Measurements from ENCODE around the gene PTPRM. TPM values are rescaled to one million over a fixed set of nuclear protein-coding genes. Genes with fewer than 3 reads are reported as not detected.
A peak's percentile ranks its signal among the peaks of the same experiment; 100 is the strongest.

Gene PTPRM
- polyA plus RNA-seq, 1 donor (not counting 4 experiments of a cell fraction or from before 2014, with no cell fraction given), result 54.5 TPM

GRCh38 chr18:7576077-7576476, 9.0 kb downstream of the PTPRM start:
- H3K9me1 ChIP-seq (ENCODE audit: control insufficient read depth, extremely low read depth, insufficient read depth, low read length), result peaks cover 2% of the 10 kb centered on the region
- H2AFZ ChIP-seq (ENCODE audit: control insufficient read depth, low read length), result no peak overlapping the region
- dilution Hi-C loops (cut with MboI; ENCODE audit: extremely low pct_ligation_motif_present, low sequenced_read_pairs), result no loop called here
- TF ChIP-seq CTCF (optimal IDR thresholded peaks at IDR 0.05 in 1 of 3, IDR thresholded peaks at IDR 0.05 in 1 of 3, conservative IDR thresholded peaks at IDR 0.05 in 1 of 3; ENCODE audit: extremely low read depth in 1 of 3, insufficient read depth in 2 of 3, low read length in 3 of 3) (no peak), EZH2 (IDR thresholded peaks at IDR 0.05; ENCODE audit: low read length) (no peak)
- no peak overlapping the region for H3K9ac ChIP-seq (ENCODE audit: control insufficient read depth, extremely low read depth, insufficient read depth, low read length)
- peak overlapping the region; percentile 64 for H3K27ac ChIP-seq (ENCODE audit: control insufficient read depth, insufficient read depth, low read length)
- H3K27me3 ChIP-seq (ENCODE audit: control insufficient read depth, extremely low read depth, insufficient read depth, low read length), result no peaks in the 10 kb centered on the region
- no peak for DNase-seq (ENCODE audit: low read depth, low spot score)
- no peaks in the 10 kb centered on the region for H4K20me1 ChIP-seq (ENCODE audit: control insufficient read depth, extremely low read depth, insufficient read depth, low read length)
- H3K4me1 ChIP-seq (ENCODE audit: control insufficient read depth, extremely low read depth, insufficient read depth, low read length), result peaks cover 30% of the 10 kb centered on the region
- H3K36me3 ChIP-seq (ENCODE audit: control insufficient read depth in 2 of 2, extremely low read depth in 1 of 2, insufficient read depth in 2 of 2, low read length in 2 of 2), result no peaks in the 10 kb centered on the region
- no peak for FAIRE-seq
- H3K79me2 ChIP-seq (ENCODE audit: control insufficient read depth, insufficient read depth, low read length), result peaks cover 24% of the 10 kb centered on the region
- H3K4me3 ChIP-seq (ENCODE audit: control insufficient read depth in 2 of 3, extremely low read depth in 1 of 3, insufficient read depth in 2 of 3, low read depth in 1 of 3, low read length in 3 of 3), result no peak overlapping the region
- H3K9me3 ChIP-seq (ENCODE audit: control insufficient read depth, low read depth, low read length), result no peaks in the 10 kb centered on the region
- peak overlapping the region; percentile 53 for H3K4me2 ChIP-seq (ENCODE audit: control insufficient read depth, extremely low read depth, insufficient read depth, low read depth, low read length)

- H3K4me3 ChIP-seq (ENCODE audit: control insufficient read depth in 2 of 3, extremely low read depth in 1 of 3, insufficient read depth in 2 of 3, low read depth in 1 of 3, low read length in 3 of 3), result no peak overlapping the region
- H3K9me1 ChIP-seq (ENCODE audit: control insufficient read depth, extremely low read depth, insufficient read depth, low read length), result peaks cover 2% of the 10 kb centered on the region
- no peaks in the 10 kb centered on the region for H3K27me3 ChIP-seq (ENCODE audit: control insufficient read depth, extremely low read depth, insufficient read depth, low read length)
- H3K27ac ChIP-seq (ENCODE audit: control insufficient read depth, insufficient read depth, low read length), result peak overlapping the region; percentile 64
- H4K20me1 ChIP-seq (ENCODE audit: control insufficient read depth, extremely low read depth, insufficient read depth, low read length), result no peaks in the 10 kb centered on the region
- peaks cover 21% of the 10 kb centered on the region for H3K79me2 ChIP-seq (ENCODE audit: control insufficient read depth, insufficient read depth, low read length)
- dilution Hi-C loops (cut with MboI; ENCODE audit: extremely low pct_ligation_motif_present, low sequenced_read_pairs), result no loop called here
- peaks cover 30% of the 10 kb centered on the region for H3K4me1 ChIP-seq (ENCODE audit: control insufficient read depth, extremely low read depth, insufficient read depth, low read length)
- peak overlapping the region; percentile 53 for H3K4me2 ChIP-seq (ENCODE audit: control insufficient read depth, extremely low read depth, insufficient read depth, low read depth, low read length)
- no peak overlapping the region for H3K9ac ChIP-seq (ENCODE audit: control insufficient read depth, extremely low read depth, insufficient read depth, low read length)
- peak overlapping the region; percentile 23 for H2AFZ ChIP-seq (ENCODE audit: control insufficient read depth, low read length)
- H3K9me3 ChIP-seq (ENCODE audit: control insufficient read depth, low read depth, low read length), result no peaks in the 10 kb centered on the region
- FAIRE-seq, result peak; percentile 84
- no peak for TF ChIP-seq EZH2 (IDR thresholded peaks at IDR 0.05; ENCODE audit: low read length)
- no peak for TF ChIP-seq CTCF (optimal IDR thresholded peaks at IDR 0.05 in 1 of 3, IDR thresholded peaks at IDR 0.05 in 1 of 3, conservative IDR thresholded peaks at IDR 0.05 in 1 of 3; ENCODE audit: extremely low read depth in 1 of 3, insufficient read depth in 2 of 3, low read length in 3 of 3)
- DNase-seq (ENCODE audit: low read depth, low spot score), result no peak
- no peaks in the 10 kb centered on the region for H3K36me3 ChIP-seq (ENCODE audit: control insufficient read depth in 2 of 2, extremely low read depth in 1 of 2, insufficient read depth in 2 of 2, low read length in 2 of 2)
Observed at GRCh38 chr18:7576685-7577084, 9.6 kb downstream of the PTPRM start.
